Endothelial cell of umbilical vein (primary cell): ENCODE data around the gene LUC7L.
"Not testable (repeated sequence)": the region's sequence is repeated elsewhere in the genome, so short reads cannot be mapped to it uniquely, and the experiment has no call there.

ENCODE experiments used
- EZH2 ChIP-seq: IDR thresholded peaks from 2 replicates; pipeline ENCODE4 v1.6.1; 2012; ENCODE audit warnings: borderline replicate concordance, low read depth, mild to moderate bottlenecking, moderate library complexity, low read length, inconsistent platforms; ENCODE audit not compliant: severe bottlenecking
- JUN ChIP-seq: IDR thresholded peaks from 2 replicates; pipeline ENCODE4 v1.6.1; 2011; ENCODE audit warnings: borderline replicate concordance, low read depth; ENCODE audit not compliant: insufficient read length, insufficient read depth
- MAX ChIP-seq: IDR thresholded peaks from 2 replicates; pipeline ENCODE4 v1.6.1; 2011; ENCODE audit not compliant: insufficient read depth, insufficient read length
- MYC ChIP-seq: IDR thresholded peaks from one replicate; pipeline ENCODE4 v1.6.1; 2011; ENCODE audit warnings: mild to moderate bottlenecking, low read depth, low read length
- POLR2A ChIP-seq: IDR thresholded peaks from 2 replicates; pipeline ENCODE4 v1.6.1; 2012; ENCODE audit warnings: low read depth, mild to moderate bottlenecking, control low read depth, low read length
- POLR2AphosphoS5 ChIP-seq: IDR thresholded peaks from 2 replicates; pipeline ENCODE4 v1.6.1; 2012; ENCODE audit warnings: low read depth, mild to moderate bottlenecking, control low read depth, low read length, moderate library complexity; ENCODE audit not compliant: insufficient read depth
- TF ChIP-seq, protein P1 (sequence below), 2 donors: IDR thresholded peaks; 1 replicate in 1 of 2; 2 replicates in 1 of 2; pipeline ENCODE4 v1.5.1; 2011; ENCODE audit warnings: low read length in 2 of 2, mild to moderate bottlenecking in 2 of 2, moderate library complexity in 2 of 2, control low read depth in 1 of 2, inconsistent platforms in 1 of 2, low read depth in 1 of 2; ENCODE audit not compliant: insufficient read depth in 1 of 2; ENCODE audit errors: extremely low read depth in 1 of 2

DNA sequence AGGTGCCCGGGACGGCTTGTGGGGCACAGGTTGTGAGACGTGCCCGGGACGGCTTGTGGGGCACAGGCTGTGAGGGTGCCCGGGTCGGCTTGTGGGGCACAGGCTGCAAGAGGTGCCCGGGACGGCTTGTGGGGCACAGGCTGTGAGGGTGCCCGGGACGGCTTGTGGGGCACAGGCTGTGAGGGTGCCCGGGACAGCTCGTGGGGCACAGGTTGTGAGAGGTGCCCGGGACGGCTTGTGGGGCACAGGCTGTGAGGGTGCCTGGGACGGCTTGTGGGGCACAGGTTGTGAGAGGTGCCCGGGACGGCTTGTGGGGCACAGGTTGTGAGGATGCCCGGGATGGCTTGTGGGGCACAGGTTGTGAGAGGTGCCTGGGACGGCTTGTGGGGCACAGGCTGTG lies 69.0 kb downstream of the LUC7L start:
- TF ChIP-seq, protein P1, sequence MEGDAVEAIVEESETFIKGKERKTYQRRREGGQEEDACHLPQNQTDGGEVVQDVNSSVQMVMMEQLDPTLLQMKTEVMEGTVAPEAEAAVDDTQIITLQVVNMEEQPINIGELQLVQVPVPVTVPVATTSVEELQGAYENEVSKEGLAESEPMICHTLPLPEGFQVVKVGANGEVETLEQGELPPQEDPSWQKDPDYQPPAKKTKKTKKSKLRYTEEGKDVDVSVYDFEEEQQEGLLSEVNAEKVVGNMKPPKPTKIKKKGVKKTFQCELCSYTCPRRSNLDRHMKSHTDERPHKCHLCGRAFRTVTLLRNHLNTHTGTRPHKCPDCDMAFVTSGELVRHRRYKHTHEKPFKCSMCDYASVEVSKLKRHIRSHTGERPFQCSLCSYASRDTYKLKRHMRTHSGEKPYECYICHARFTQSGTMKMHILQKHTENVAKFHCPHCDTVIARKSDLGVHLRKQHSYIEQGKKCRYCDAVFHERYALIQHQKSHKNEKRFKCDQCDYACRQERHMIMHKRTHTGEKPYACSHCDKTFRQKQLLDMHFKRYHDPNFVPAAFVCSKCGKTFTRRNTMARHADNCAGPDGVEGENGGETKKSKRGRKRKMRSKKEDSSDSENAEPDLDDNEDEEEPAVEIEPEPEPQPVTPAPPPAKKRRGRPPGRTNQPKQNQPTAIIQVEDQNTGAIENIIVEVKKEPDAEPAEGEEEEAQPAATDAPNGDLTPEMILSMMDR (IDR thresholded peaks at IDR 0.05; ENCODE audit: extremely low read depth in 1 of 2, insufficient read depth in 1 of 2, low read depth in 1 of 2, low read length in 2 of 2): not testable (repeated sequence)
- TF ChIP-seq JUN, MYC, POLR2A, EZH2, POLR2AphosphoS5, MAX: not testable (repeated sequence)
